Neural crest cell (in vitro differentiated cells): Measurements from ENCODE around the gene ZNF791. TPM values are rescaled to one million over a fixed set of nuclear protein-coding genes. Genes with fewer than 3 reads are reported as not detected.

ENCODE experiments used
- DNase-seq: peaks from one replicate; pipeline ENCODE4 v3.0.0; 2021; ENCODE audit warnings: low read depth, mixed read lengths, low spot score
- H3K27ac Mint-ChIP-seq: one replicate; pipeline ENCODE4 v1.8.0; 2021; ENCODE audit warnings: mild to moderate bottlenecking, mixed read lengths; ENCODE audit not compliant: unreplicated experiment
- H3K27me3 Mint-ChIP-seq: 2 replicates; pipeline ENCODE4 v1.8.0; 2021; ENCODE audit warnings: low read depth, mild to moderate bottlenecking, mixed read lengths
- H3K36me3 Mint-ChIP-seq: 2 replicates; pipeline ENCODE4 v1.8.0; 2021; ENCODE audit warnings: low read depth, mild to moderate bottlenecking, mixed read lengths
- H3K4me1 Mint-ChIP-seq: 2 replicates; pipeline ENCODE4 v1.8.0; 2021; ENCODE audit warnings: mixed read lengths
- H3K4me3 Mint-ChIP-seq: one replicate; pipeline ENCODE4 v1.8.0; 2021; ENCODE audit warnings: mild to moderate bottlenecking, mixed read lengths
- H3K9me3 Mint-ChIP-seq: 2 replicates; pipeline ENCODE4 v1.8.0; 2021; ENCODE audit warnings: mixed read lengths
- total RNA-seq: library from RNA; stranded (reverse); gene quantifications from 2 replicates; pipeline ENCODE4 v1.2.1, GENCODE V29; 2021
- TF ChIP-seq, protein P1 (sequence below): fragments of 200-600 bp; sonication (generic); conservative IDR thresholded peaks from 2 replicates; pipeline ENCODE4 v1.5.0; 2021; ENCODE audit warnings: antibody characterized with exemption, mild to moderate bottlenecking

ZNF791 gene
- total RNA-seq, 1 donor from 2014 or later, result 22.4 TPM

DNA sequence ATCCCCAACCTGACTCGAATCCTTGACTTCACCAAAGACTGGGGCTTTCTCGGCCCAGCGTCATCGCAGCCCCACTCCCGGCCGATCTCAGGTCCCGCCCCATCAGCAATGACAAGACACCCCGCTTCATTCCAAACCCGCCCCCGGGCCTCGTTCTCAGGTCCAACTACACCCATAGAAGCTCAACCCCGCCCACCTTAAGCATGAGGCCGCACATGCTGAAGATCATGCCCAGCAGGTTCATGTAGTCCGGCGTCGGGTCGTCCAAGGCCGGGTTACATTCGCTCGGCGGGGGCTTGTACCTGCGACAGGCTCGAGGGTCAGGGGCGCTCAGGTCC, 58.2 kb downstream of the ZNF791 start:
- H3K36me3 Mint-ChIP-seq, result peaks cover 4% of the 10 kb centered on the region

DNA sequence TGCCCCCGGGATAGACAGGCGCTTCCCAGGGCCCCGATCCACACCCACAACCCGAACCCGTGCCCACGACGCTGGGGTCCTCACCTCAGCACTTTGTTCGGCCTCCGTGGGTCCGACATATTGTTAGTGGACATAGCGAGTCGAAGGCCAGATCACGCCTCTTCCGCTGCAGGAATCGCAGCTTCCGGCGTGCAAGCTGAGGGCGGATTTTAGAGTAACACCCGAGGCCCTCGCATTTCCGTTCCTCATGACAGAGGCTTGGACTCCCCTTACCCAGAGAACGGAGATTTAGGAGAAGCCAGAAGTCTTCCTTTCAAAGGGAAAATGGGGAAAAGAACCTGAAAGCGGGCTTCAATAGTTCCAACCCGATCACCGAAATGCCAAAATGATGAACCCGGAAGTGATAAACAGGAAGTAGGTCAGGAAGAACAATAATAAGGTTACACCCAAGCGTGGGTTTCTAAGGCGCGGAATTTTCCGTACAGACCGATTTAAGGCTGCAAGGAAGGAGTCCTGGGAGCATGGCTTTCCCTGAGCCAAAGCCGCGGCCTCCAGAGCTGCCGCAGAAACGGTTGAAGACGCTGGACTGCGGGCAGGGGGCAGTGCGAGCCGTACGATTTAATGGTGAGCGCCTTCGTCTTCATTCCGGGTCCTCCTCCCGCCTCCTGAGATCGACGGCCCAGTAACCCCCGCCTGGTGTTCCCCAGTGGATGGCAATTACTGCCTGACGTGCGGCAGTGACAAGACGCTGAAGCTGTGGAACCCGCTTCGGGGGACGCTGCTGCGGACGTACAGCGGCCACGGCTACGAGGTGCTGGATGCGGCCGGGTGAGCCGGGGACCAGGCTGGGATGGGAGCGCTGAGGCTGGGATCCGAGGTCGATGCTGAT, 58.8 kb downstream of the ZNF791 start:
- peaks cover 50% of the 10 kb centered on the region for H3K4me1 Mint-ChIP-seq
- peaks cover 3% of the 10 kb centered on the region for H3K27me3 Mint-ChIP-seq
- no peaks in the 10 kb centered on the region for H3K9me3 Mint-ChIP-seq
- H3K4me3 Mint-ChIP-seq, result peak overlapping the region; percentile 98
- H3K27ac Mint-ChIP-seq, result peak overlapping the region; percentile 100
- TF ChIP-seq, protein P1, sequence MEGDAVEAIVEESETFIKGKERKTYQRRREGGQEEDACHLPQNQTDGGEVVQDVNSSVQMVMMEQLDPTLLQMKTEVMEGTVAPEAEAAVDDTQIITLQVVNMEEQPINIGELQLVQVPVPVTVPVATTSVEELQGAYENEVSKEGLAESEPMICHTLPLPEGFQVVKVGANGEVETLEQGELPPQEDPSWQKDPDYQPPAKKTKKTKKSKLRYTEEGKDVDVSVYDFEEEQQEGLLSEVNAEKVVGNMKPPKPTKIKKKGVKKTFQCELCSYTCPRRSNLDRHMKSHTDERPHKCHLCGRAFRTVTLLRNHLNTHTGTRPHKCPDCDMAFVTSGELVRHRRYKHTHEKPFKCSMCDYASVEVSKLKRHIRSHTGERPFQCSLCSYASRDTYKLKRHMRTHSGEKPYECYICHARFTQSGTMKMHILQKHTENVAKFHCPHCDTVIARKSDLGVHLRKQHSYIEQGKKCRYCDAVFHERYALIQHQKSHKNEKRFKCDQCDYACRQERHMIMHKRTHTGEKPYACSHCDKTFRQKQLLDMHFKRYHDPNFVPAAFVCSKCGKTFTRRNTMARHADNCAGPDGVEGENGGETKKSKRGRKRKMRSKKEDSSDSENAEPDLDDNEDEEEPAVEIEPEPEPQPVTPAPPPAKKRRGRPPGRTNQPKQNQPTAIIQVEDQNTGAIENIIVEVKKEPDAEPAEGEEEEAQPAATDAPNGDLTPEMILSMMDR, result no peak
- peak; percentile 67 for DNase-seq
- H3K36me3 Mint-ChIP-seq, result peaks cover 6% of the 10 kb centered on the region

More for the DNA sequence above, 58.2 kb downstream of the ZNF791 start:
- Mint-ChIP-seq H3K4me1 (peaks cover 50% of the 10 kb centered on the region), H3K9me3 (no peaks in the 10 kb centered on the region), H3K4me3 (peak overlapping the region; percentile 98), H3K27me3 (peaks cover 3% of the 10 kb centered on the region), H3K27ac (peak overlapping the region; percentile 100)
- DNase-seq, result no peak
- TF ChIP-seq, protein P1, result no peak

DNA sequence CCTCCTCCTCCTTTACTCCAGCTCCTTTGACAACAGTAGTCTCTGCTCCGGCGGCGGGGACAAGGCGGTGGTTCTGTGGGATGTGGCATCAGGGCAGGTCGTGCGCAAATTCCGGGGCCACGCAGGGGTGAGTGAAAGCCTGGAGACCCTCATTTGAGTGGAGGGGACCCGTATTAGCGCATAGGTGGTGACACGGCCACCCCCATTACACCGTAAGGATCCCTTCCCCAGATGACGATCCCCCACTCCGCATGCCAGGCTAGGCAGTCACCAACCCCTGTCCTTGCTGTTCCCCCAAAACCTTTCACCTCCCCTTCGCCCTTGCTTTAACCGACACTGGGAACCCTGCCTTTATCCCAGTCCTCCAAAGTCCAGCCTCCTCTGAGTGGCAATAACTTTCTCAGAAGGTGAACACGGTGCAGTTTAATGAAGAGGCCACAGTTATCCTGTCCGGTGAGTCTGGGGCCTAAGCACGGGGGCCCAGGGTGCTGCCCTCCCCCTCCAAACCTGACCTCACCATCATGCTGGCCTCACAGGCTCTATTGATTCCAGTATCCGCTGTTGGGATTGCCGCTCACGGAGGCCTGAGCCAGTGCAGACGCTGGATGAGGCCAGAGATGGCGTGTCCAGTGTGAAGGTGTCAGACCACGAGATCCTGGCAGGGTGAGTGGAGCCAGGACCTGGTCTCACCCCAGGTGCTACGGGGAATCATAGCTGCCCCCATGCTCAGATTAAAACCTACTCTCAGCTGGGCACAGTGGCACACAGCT, 59.6 kb downstream of the ZNF791 start:
- no peaks in the 10 kb centered on the region for H3K9me3 Mint-ChIP-seq
- H3K4me1 Mint-ChIP-seq, result peaks cover 50% of the 10 kb centered on the region
- no peak for DNase-seq
- peaks cover 3% of the 10 kb centered on the region for H3K27me3 Mint-ChIP-seq
- TF ChIP-seq, protein P1, result no peak
- H3K27ac Mint-ChIP-seq, result no peak overlapping the region
- H3K4me3 Mint-ChIP-seq, result peak overlapping the region; percentile 98
- H3K36me3 Mint-ChIP-seq, result peaks cover 7% of the 10 kb centered on the region

DNA sequence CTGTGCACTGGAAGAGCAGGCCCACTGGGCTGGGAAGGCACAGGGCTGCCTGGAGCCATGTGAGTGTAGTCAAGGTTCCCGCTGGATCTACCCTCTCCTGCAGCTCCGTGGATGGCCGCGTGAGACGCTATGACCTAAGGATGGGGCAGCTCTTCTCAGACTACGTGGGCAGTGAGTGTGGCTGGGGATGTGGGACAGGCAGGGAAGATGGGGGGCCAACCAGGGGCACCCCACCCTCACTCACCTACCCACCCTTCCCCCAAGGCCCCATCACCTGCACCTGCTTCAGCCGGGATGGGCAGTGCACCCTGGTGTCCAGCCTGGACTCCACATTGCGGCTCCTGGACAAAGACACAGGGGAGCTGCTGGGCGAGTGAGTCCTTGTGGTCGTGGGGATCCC, 62.0 kb downstream of the ZNF791 start:
- H3K27me3 Mint-ChIP-seq, result peaks cover 5% of the 10 kb centered on the region
- peak overlapping the region; percentile 87 for H3K4me3 Mint-ChIP-seq
- H3K9me3 Mint-ChIP-seq, result no peaks in the 10 kb centered on the region
- peaks cover 41% of the 10 kb centered on the region for H3K4me1 Mint-ChIP-seq
- no peak overlapping the region for H3K27ac Mint-ChIP-seq
- H3K36me3 Mint-ChIP-seq, result peaks cover 11% of the 10 kb centered on the region
- TF ChIP-seq, protein P1, result no peak
- DNase-seq, result no peak

DNA sequence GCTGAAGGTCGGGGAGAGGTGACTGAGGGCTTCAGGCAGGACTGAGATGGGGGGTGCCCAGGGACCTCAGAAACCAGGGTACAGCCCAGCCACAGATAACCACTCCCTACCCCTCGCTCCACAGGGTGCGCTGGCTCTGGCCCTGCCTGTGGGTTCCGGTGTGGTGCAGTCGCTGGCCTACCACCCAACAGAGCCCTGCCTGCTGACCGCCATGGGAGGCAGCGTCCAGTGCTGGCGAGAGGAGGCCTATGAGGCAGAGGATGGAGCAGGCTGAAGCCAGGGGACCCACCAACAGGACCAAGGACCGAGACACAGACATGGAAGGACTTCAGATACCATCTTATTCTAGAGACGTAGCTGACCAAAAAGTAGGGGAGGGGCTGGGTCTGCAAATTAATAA, 64.7 kb downstream of the ZNF791 start:
- H3K36me3 Mint-ChIP-seq, result peaks cover 16% of the 10 kb centered on the region
- DNase-seq, result no peak
- TF ChIP-seq, protein P1, result no peak
- H3K4me1 Mint-ChIP-seq, result peaks cover 15% of the 10 kb centered on the region
- peak overlapping the region; percentile 50 for H3K4me3 Mint-ChIP-seq
- H3K27ac Mint-ChIP-seq, result no peak overlapping the region
- no peaks in the 10 kb centered on the region for H3K9me3 Mint-ChIP-seq
- peaks cover 5% of the 10 kb centered on the region for H3K27me3 Mint-ChIP-seq
